Astrocyte of the hippocampus (primary cell): ENCODE results near the gene DLX1.
"Not testable (repeated sequence)": the region's sequence is repeated elsewhere in the genome, so short reads cannot be mapped to it uniquely, and the experiment has no call there.

Experiments used
- DNase-seq: peaks from one replicate; pipeline ENCODE4 v3.0.0; 2011; ENCODE audit warnings: low read depth, low spot score

The DLX1 gene

DNA sequence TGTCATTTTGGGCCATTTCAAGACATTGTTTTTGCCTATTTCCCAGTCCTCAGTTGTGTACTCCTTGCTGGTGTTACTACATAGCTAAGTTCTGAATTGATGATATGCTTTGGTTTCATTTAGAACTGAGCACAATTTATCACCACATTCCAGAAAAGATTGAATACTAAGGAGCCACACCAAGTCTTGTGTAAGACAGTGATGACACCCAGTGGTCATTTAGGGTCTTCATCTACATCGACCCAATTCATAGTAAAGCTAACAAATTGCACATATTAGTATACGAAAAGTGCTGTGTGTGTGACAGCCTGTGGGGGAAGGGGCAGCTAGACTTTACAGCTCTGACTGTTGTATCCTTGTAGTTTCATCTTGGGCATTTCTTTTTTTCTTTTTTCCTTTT lies 28.3 kb downstream of the DLX1 start:
- peak; percentile 58 for DNase-seq

DNA sequence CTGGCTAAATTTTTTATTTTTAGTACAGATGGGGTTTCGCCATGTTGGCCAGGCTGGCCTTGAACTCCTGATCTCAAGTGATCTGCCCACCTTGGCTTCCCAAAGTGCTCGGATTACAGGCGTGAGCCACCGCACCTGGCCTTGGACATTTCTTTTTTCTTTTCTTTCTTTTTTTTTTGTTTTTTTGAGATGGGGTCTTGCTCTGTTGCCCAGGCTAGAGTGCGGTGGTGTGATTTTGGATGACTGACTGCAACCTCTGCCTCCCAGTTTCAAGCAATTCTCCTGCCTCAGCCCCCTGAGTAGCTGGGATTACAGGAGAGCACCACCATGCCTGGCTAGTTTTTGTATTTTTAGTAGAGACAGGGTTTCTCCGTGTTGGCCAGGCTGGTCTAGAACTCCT lies 28.9 kb downstream of the DLX1 start:
- not testable (repeated sequence) for DNase-seq

DNA sequence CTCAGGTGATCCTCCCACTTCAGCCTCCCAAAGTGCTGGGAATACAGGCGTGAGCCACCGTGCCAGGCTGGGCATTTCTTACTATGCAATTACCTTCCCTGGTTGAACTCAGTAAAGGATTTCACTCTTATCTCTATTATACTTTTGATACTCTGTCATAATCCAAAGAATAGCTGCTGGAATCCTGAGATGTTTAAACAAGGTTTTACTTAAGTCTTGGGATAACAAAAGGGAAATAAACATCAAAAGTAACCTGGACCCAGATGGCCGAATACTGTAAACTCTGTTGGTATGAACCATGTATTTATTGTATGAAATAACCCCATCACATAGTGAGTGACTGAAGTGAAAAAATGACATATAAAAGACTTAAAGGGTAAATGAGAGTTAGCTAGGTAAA lies 29.3 kb downstream of the DLX1 start:
- no peak for DNase-seq

DNA sequence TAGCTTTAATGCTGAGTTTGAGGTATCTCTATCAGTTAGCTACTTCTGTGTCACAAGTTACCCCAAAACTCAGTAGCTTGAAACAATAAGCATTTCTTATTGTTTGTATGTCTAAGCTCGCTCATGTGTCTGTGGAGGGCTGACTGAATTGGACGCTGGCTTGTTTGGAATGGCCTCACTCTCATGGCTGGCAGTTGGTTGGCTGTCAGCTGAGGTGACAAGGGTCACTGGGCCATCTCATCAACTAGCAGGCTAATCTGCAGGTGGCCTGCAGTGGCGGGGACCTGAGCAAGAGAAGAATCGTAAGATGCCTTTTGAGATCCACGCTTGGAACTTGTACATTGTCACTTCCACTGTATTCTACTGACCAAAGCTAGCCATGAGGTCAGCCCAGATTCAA lies 30.8 kb downstream of the DLX1 start:
- DNase-seq = no peak

DNA sequence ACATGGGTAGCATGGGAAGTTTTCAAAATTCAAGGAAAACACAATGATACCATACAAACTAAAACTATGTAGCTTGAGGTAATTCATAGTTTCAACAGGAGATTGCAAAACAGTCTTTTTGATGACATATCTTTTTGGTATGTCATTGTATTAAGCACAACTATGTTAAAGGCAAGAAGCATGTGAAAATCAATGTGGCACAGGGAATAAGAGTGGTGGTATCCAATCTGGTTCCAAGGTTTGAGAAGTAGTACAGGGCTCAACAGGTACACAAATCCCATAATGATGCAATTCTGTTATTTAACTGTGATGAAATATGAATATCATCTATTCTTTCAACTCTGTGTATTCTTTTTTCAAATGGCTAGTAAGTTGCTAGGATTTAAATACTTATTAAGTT lies 33.8 kb downstream of the DLX1 start:
- peak; percentile 45 for DNase-seq

DNA sequence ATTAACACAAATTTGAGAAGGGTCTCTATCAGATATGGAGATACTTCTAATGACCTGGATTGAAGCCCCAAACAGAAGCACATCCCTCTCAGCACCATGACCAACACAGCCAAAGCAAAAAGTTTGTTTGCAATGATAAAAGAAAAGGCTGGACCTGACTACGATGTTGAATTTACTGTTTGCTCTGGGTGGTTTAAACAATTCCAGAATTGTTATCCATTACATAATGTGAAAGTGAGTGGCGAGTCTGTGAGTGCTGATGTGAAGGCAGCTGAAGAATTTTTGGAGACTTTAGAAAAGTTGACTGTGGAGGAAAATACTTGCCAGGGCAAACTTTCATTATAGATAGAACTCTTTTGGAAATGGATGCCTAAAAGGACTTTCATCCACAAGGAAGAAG lies 34.8 kb downstream of the DLX1 start:
- no peak for DNase-seq

DNA sequence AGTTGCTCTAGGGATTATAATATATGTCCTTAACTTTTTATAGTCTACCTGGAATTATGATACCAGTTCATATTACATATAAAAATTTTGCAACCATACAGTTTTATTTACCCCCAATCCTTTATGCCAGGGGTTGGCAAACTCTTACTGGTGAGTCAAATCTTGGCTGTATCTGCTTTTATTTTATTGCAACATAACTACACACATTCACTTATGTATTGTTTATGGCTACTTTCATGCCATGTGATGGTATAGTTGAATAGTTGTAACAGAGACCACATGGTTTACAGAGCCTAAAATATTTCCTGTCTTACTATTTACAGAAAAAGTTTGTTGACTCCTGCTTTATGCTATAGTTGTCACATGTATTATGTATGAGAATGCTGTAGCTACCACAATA lies 43.2 kb downstream of the DLX1 start:
- no peak for DNase-seq

DNA sequence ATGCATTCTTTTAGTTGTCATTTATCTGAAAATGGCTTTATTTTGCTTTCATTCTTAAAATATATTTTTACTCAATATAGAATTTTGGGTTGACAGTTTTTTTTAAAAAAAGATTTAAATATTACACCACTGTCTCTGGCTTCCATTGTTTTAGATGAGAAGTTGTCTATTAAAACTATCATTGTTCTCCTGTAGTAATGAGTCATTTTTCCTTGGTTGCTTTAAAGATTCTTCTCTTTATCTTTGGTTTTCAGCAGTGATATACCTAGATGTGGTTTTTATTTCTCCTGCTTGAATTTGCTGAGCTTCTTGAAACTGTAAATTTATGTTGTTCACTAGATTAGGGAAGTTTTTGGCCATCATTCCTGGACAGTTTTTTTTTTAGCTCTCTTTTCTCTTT lies 44.1 kb downstream of the DLX1 start:
- no peak for DNase-seq

DNA sequence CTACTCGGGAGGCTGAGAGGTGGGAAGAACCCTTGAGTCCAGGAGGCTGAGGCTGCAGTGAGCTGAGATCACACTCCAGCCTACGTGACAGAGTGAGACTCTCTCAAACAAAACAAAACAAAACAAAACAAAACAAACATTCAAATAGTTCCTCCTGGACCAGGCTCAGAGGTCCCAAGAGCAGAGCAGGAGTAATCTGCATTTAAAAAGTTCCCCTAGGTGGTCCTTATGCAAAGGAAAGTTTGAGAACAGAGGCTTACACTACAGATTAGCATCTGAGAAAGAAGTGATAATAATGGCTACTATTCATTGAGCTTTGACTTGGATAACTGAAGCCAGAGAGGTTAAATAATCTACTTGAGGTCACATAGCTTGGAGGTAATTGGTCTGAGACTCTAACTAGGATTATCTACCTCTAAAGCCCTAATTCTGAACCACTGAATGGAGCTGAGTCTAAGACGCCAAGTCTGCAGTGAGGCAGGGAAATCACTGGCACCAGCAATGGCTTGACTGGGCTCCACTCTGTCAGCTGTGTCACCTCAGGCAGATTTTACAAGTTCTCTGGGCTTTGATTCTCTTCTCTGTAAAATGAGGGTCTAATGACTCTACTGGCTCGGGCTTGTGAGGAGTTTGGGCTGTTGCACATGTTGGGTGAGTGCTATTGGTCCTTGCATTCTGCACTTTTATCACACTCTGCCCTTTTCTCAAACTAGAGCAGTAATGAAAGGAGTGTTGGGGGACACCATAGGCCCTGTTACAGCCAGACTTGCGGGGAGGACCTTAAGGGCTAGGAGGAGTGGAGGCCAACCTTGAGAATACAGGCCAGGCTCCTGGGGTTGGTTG lies 46.6 kb downstream of the DLX1 start:
- DNase-seq = no peak

DNA sequence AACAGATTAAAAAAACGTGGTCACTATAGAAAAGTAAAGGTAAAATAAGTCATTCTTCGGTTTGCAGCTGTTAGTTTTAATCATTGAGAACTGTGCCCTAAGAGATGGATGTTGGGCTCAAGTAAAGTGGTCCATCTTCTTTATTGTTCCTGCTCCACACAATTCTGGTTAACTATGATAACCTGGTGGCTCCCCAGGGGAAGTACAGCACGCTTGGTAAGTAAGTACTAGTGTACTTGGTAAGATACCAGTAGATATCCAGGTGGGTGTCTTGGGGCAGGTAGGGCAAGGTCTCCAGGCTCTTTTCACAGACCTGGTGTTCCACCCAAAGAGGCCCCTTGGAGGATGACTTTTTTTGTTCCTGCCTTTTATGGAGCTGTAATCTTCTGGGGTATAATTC lies 49.0 kb downstream of the DLX1 start:
- DNase-seq = no peak

DNA sequence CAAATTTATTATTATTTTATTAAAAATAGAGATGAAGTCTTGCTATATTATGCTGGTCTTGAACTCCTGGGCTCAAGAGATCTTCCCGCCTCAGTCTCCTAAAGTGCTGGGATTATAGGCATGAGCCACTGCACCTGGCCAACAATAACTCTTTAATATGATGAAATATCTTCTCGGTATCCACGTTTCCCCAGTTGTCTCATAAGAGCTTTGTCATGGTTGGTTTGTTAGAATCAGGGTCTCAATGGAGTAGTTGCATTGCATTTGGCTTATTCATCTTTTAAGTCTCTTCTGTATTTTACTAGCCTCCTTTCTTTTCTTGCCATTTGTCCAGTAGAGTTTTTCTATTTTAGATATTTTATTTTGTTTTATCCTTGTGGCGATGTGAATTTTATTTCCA lies 50.1 kb downstream of the DLX1 start:
- DNase-seq = no peak

DNA sequence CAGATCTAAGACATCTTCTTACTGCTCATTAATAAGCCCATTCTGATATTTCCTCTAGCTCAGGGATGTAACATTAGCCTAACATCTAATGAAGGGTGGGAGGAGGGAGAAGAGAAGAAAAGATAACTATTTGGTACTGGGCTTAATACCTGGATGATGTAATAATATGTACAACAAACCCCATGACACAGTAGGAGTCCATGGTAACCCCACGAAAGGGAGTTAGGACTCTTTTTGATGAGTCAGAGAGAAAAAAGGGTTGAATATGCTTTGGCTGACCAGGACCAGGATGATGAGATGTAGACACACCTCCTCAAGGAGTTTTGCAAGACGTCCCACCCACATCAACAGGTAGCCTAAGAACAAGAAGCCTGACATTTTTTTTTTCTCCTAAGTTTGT lies 51.8 kb downstream of the DLX1 start:
- DNase-seq = no peak

DNA sequence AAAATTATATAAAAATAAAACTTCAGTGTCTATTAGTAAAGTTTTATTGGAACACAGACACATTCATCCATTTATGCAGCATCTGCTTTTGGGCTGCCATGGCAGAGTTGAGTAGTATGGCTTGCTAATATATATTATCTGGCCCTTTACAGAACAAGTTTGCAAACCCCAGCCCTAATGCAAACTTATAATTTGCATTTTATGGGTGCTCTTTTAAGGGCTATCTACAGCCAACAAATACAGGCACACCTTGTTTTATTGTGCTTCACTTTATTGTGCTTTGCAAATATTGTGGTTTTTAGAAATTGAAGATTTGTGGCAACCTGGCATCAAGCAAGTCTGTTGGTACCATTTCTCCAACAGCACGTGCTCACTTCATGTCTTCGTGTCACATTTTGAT lies 52.6 kb downstream of the DLX1 start:
- DNase-seq = no peak

DNA sequence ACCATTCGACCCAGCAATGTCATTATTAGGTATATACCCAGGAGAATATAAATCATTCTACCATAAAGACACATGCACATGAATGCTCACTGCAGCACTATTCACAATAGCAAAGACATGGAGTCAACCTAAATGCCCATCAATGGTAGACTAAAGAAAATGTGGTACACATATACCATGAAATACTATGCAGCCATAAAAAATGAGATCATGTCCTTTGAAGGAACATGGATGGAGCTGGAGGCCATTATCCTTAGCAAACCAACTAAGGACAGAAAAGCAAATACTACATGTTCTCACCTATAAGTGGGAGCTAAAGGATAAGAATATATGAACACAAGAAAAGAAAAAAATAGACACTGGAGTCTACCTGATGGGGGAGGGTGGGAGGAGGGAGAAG lies 53.4 kb downstream of the DLX1 start:
- DNase-seq = not testable (repeated sequence)
